ENCODE results near the gene HOGA1. TPM values are rescaled to one million over a fixed set of nuclear protein-coding genes. Genes with fewer than 3 reads are reported as not detected.
A peak's percentile ranks its signal among the peaks of the same experiment; 100 is the strongest.

Gene HOGA1
- total and polyA plus RNA-seq, 2 of the 13 experiments (the other 11 are each of a cell fraction or from before 2014, with no cell fraction given): 7.6 to 19.5 TPM

GRCh38 chr10:97584060-97584797 lies at the start of gene HOGA1 (continued):
- TF ChIP-seq SRY (CRISPR knock-in tag; IDR thresholded peaks at IDR 0.05): no peak
- TF ChIP-seq ZNF501 (CRISPR knock-in tag; IDR thresholded peaks at IDR 0.05): peak; percentile 23; the same call in 1 of the 2 replicates
- TF ChIP-seq CSRNP2 (CRISPR knock-in tag; conservative IDR thresholded peaks at IDR 0.05; ENCODE audit: low read depth): no peak
- TF ChIP-seq ZFP91 (CRISPR knock-in tag; IDR thresholded peaks at IDR 0.05; ENCODE audit: borderline replicate concordance): 0 out of 2 replicates have a peak, but pooled peaks have one; percentile 7
- no peak for TF ChIP-seq HNRNPH1 (optimal IDR thresholded peaks at IDR 0.05; ENCODE audit: low read depth, low read length)
- TF ChIP-seq, protein P1, sequence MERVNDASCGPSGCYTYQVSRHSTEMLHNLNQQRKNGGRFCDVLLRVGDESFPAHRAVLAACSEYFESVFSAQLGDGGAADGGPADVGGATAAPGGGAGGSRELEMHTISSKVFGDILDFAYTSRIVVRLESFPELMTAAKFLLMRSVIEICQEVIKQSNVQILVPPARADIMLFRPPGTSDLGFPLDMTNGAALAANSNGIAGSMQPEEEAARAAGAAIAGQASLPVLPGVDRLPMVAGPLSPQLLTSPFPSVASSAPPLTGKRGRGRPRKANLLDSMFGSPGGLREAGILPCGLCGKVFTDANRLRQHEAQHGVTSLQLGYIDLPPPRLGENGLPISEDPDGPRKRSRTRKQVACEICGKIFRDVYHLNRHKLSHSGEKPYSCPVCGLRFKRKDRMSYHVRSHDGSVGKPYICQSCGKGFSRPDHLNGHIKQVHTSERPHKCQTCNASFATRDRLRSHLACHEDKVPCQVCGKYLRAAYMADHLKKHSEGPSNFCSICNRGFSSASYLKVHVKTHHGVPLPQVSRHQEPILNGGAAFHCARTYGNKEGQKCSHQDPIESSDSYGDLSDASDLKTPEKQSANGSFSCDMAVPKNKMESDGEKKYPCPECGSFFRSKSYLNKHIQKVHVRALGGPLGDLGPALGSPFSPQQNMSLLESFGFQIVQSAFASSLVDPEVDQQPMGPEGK (CRISPR knock-in tag; IDR thresholded peaks at IDR 0.05): peak; percentile 48; the same call in 1 of the 2 replicates
- no peak for TF ChIP-seq ZNF790 (CRISPR knock-in tag; IDR thresholded peaks at IDR 0.05; ENCODE audit: borderline replicate concordance)
- peak; percentile 56; the same call in 1 of the 2 replicates for TF ChIP-seq ATF2 (CRISPR knock-in tag; IDR thresholded peaks at IDR 0.05)
- no peak for TF ChIP-seq NFRKB (IDR thresholded peaks at IDR 0.05)
- peak; percentile 66 for TF ChIP-seq PHF8 (CRISPR knock-in tag; IDR thresholded peaks at IDR 0.05)
- peak; percentile 34; the same call in 1 of the 2 replicates for TF ChIP-seq PBX2 (CRISPR knock-in tag; IDR thresholded peaks at IDR 0.05)
- no peak for TF ChIP-seq KLF12 (CRISPR knock-in tag; IDR thresholded peaks at IDR 0.05; ENCODE audit: borderline replicate concordance)
- TF ChIP-seq MAFG (CRISPR knock-in tag; IDR thresholded peaks at IDR 0.05): no peak
- peak; percentile 42; the same call in 1 of the 2 replicates for TF ChIP-seq MEIS1 (CRISPR knock-in tag; IDR thresholded peaks at IDR 0.05; ENCODE audit: borderline replicate concordance)
- TF ChIP-seq, protein P2, sequence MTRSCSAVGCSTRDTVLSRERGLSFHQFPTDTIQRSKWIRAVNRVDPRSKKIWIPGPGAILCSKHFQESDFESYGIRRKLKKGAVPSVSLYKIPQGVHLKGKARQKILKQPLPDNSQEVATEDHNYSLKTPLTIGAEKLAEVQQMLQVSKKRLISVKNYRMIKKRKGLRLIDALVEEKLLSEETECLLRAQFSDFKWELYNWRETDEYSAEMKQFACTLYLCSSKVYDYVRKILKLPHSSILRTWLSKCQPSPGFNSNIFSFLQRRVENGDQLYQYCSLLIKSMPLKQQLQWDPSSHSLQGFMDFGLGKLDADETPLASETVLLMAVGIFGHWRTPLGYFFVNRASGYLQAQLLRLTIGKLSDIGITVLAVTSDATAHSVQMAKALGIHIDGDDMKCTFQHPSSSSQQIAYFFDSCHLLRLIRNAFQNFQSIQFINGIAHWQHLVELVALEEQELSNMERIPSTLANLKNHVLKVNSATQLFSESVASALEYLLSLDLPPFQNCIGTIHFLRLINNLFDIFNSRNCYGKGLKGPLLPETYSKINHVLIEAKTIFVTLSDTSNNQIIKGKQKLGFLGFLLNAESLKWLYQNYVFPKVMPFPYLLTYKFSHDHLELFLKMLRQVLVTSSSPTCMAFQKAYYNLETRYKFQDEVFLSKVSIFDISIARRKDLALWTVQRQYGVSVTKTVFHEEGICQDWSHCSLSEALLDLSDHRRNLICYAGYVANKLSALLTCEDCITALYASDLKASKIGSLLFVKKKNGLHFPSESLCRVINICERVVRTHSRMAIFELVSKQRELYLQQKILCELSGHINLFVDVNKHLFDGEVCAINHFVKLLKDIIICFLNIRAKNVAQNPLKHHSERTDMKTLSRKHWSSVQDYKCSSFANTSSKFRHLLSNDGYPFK (CRISPR knock-in tag; IDR thresholded peaks at IDR 0.05; ENCODE audit: borderline replicate concordance): peak; percentile 26; the same call in 1 of the 2 replicates
- TF ChIP-seq SOX5 (CRISPR knock-in tag; IDR thresholded peaks at IDR 0.05; ENCODE audit: borderline replicate concordance): 0 out of 2 replicates have a peak, but pooled peaks have one; percentile 4
- TF ChIP-seq KAT8 (CRISPR knock-in tag; IDR thresholded peaks at IDR 0.05): peak; percentile 45; the same call in 1 of the 2 replicates

Measured in HepG2 (cell line).